ENCODE measurements around the gene PCSK5.
"Not testable (repeated sequence)": the region's sequence is repeated elsewhere in the genome, so short reads cannot be mapped to it uniquely, and the experiment has no call there.

Gene PCSK5

DNA sequence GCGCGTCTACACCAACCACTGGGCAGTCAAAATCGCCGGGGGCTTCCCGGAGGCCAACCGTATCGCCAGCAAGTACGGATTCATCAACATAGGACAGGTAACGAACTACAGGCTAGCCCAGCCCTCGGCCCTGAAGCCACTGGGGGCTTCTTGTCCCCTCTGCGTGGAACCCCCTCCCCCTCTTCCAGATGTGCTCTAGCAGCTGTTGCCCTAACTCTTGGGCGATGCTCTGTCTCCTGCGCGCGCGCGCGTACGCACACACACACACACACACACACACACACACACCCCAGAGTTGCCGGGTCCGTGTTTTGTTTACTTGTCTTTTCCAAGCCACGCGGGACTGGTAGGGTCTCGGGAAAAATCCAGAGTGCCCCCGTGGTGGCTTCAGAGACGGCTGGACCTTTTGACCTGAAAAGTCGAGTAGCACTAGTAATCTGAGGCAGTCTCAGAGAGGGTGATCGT lies 836 bp downstream of the PCSK5 start:
- DNase-seq, result peak; percentile 30

DNA sequence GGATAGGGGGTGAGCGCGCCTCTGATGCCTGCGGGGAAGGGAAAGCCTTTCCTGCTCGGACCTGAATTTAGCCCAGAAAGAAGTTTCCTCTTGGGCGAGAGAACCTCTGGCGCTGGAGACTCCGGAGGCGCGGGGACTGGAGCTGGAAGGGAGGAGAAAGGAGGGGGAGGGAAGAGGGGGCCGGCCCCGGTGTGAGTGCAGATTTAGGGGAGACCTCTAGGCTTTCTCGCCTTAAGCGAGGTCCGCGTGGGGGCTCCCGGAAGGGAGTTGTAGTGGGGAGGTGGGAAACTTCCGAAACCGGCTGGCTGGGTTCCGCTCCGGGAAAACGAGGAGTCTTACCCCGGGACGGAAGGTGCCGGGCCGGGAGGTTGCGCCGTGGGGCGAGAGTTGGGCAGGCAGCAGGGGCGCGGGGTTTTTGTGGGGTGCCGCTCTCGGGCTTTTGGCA lies 1.3 kb downstream of the PCSK5 start:
- DNase-seq, result peak; percentile 8

DNA sequence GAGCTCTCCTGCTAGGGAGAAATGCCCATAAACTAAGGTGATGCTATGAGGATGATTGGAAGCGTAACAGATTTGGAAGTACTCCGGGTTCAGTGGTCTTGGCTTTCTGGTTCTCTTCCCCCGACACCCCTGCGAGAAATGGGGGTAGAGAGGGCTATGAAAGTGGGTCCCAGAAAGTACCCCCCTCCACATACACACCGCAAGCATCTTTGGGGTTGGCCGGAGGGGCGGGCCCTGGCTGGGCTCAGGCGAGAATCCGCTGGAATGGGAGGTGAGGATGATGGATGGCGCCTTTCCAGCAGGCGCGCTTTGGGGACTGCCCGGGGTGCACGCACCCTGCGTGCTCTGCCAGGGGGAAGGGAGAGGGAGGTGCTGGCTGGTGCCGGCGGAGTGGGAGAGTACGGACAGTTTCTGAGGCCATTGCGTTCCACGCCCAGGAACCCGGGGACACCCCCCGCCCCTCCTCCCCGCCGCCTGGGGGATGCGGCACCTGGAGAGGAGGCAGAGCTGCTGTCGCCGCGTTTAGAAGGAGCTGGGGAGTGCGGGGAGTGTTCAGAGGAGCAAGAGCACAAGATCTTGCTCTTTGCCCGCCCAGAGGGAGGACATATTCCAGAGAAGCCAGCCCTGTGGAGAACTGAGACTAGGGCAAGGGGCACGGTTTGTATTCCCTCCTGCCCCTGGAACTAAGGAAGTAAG lies 1.9 kb downstream of the PCSK5 start:
- DNase-seq, result no peak

DNA sequence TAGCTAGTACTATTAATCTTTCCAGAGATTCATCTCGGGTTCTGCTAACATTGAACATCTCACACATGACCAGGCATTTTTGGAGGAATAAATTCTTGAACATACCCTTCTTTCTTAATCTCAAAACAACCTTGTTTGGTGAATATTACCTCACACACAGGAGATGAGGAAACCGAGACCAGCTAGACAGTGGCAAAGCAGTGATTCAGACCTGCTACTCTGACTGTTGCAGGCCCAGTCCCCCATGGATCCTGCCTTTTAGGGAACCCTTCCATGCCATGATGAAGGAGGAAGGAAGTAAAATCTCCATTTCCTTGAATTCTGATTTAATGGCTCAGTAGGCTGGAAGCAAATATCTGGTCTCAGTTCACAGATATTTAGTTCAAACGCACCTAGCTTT lies 2.6 kb downstream of the PCSK5 start:
- no peak for DNase-seq

DNA sequence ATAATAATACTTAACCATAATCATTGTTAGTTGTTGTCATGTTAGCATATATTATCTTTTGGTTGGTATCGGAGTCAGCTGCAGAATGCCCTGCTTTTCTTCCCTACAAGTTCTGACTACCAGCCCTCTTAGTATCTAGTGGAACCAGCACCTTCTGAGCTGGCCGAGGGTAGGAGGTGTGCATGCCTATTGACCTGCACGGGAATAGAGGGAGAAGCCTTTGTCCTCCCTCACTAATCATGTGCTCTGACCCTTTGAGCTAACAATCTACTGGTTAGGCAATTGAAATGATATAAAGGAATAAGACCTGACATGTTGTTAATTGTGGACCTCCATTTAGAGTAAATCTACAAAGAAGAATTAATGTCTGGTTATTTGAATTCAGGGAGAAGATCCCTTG lies 4.1 kb downstream of the PCSK5 start:
- no peak for DNase-seq

DNA sequence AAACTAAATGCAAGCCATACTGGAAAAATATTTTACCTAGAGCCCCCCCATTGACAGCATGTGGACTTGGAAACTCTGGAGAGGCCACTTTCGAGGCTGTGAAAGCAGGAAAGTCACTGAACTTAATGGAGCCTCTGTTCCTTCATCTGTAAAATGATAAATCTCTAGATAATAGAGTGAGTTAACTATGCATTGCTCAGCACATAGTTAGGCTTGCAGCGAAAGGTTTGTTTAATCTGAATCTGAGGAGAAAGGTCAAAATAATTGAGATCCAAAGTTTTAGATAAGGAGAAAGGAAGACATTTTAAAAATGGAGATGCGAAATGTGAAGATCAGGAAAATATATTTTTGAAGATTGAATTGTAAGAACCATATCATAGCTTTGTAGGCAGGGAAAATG lies 4.6 kb downstream of the PCSK5 start:
- DNase-seq, result no peak

DNA sequence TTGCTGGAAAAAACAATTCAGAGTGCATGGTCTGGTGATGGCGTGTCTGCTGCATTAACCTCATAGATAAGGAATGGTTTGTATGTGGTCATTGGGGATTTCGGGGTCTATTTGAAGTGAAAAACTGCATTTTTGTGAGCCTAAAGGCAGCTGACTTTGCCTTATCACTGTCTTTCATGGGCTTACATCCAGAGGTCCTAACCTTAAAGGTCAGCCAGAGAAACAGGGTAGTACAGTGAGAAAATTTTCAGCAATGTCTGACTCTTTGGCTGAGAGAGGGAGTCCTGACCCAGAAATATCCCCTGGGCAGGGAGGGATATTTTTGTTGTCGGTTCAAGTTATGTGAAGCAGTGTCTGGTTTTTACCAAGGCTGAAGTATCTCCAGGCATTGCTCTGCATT lies 5.7 kb downstream of the PCSK5 start:
- no peak for DNase-seq

DNA sequence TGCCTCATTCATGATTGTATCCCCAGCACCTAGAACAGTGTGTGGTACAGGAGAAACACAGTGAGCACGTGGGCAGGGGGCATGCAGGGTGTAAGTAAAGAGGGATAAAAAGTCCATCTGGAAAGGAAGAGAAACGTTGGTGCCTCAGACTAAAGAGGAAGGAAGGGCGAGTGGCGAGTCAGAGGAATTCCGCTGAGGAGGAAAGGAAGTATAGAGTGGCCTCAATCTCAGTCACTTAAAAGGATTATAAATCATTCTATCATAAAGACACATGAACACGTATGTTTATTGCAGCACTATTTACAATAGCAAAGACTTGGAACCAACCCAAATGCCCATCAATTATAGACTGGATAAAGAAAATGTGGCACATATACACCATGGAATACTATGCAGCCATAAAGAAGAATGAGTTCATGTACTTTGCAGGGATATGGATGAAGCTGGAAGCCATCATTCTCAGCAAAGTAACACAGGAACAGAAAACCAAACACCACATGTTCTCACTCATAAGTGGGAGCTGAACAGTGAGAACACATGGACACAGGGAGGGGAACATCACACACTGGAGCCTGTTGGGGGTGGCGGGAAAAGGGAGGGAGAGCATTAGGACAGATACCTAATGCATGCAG lies 10.5 kb downstream of the PCSK5 start:
- not testable (repeated sequence) for DNase-seq

DNA sequence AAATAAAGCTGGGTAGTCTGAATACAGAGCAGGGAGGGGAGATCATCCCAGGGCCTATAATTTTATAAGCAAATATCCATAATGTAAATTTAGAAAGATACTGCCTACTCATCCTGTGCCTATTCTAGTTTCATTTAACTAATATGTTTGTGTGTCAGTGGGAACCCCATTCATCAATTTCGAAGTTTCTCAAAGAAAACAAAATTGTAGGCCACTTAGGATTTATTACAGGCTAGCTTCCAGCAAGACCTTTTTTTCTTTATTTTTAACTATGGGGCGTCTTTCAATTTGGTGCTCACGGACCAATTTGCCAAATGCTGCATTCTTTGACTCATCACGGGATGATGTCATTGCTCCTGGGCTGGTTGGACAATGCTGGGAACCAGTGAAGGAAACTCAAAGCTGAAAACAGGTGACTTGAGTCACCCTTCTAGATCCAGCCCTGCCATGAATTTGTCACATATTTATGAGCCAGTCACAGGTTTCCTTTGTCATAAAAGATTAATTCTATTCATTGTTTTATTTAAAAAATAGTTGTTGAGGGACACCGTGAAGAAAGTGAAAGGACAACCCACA lies 13.4 kb downstream of the PCSK5 start:
- DNase-seq, result no peak

DNA sequence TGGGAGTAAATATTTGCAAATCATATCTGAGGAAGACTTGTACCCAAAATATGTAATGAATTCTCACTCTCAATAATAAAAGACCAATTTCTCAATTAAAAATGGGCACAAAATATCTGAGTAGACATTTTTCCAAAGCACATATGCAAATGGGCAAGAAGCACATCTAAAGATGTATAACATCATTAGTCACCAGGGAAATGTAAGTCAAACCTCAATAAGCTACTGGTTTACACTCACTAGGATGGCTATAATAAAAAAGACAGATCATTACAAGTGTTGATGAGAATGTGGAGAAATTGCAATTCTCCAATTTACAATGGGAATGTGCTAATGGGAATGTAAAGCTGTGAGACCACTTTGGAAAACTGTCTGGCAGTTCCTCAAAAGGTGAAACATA lies 13.9 kb downstream of the PCSK5 start:
- DNase-seq, result no peak

DNA sequence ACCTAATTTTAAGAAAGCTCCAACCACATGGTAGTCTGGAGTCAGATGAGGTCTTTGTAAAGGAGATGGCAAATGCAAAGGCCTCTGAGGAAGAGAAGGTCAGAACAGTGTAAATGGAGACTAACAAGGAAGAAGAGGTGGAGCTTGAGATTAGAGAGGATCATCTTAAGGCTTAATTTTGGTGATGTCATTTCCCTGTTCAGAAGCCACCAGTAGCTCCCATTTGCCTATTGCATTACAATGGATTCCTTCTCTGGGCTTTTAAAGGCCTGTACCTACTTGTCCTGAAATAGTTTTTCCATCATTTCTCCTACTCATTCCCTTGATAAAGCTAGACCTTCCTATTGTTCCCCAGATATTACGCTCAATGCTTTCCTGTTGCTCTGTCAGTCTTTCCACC lies 16.1 kb downstream of the PCSK5 start:
- no peak for DNase-seq

DNA sequence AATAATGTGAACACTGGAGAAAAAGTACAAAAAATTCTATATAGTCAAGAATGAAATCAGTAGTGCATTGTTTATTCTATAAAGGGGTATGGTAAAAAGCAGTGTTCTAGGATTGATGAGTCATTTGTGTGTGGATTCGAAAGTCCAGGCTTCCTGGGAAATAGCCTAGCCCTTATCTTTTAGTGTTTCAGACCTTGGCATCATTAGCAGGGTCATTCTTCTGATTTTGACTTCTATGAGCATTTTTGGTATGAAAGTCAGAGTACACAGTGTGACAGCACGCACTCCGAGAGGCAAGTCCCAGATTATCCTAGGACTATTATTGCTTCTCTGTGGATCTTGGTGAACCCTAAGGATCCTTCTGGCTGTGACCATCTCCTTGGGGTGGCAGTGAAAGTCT lies 16.9 kb downstream of the PCSK5 start:
- DNase-seq, result no peak

DNA sequence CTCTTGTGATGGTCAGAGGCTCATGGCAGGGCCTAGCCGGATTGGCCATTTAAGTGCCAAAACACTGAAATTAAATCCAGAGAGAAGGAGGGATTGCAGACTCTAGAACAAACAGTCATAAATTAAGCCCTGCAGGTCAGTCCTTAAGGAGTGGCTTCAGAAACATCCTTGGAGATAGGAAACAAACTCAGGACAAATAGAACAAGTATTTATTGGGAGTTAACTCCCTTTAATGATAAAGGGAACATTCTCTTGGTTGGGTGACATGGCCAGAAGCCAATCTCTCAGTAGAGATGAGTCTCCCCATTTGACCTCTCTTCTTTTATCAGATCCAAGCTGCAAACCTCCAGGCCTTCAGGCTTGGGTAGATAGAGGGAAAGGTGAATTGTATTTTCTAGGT lies 17.4 kb downstream of the PCSK5 start:
- no peak for DNase-seq

DNA sequence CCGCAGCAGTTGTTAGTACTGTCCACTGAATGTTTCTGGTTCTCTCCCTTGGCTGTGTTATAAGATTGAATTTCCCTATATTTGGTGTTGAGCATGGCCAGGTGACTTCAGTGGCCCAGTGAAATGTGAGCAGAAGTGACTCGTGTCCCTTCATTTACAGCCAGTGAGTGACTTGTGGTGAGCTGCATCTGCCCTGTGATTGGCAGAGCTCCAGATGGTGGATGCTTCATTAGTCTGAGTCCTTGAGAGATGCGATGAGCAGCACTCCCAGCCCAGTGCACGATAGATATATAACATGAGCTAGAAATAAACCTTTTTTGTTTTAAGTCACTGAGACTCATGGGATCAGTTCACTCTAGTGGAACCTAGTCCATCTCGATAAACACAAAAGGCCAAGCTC lies 19.3 kb downstream of the PCSK5 start:
- DNase-seq, result peak; percentile 9

DNA sequence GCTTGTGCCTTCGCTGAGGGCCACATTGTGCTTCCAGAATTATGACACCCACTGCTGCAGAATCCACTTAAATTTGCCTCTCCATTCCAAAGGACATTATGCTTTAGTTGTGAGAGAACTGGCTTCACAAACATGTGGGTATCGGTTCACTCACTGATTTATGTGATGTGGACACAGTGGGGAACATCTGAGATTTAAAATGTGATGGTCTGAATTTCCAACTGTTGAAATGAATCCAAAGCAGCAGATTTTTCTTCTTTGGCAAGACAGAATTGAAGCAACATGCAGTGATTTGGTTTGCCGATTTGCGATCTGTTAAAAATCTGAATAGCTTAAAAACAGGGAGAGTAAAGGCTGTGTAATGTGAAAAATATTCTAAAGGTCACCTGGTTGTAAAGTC lies 20.3 kb downstream of the PCSK5 start:
- DNase-seq, result no peak

DNA sequence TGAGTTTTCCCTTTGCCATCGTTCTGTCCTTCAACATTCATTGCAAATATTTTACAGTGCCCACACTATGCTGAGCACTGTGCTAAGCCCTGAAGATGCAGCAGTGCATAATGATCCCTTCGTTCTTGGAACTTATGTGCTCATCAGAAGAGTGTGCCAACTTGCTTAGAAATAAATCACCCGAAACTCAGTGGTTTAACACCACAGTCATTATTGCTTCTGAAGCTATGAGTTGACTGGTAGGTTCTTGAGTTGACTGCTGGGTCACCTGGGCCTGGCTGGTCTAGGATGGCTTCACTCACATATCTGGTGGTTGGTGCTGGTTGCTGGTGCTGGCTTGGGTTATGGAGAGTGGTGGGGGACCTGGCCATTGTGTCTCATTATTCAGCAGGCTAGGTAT lies 20.9 kb downstream of the PCSK5 start:
- DNase-seq, result no peak

DNA sequence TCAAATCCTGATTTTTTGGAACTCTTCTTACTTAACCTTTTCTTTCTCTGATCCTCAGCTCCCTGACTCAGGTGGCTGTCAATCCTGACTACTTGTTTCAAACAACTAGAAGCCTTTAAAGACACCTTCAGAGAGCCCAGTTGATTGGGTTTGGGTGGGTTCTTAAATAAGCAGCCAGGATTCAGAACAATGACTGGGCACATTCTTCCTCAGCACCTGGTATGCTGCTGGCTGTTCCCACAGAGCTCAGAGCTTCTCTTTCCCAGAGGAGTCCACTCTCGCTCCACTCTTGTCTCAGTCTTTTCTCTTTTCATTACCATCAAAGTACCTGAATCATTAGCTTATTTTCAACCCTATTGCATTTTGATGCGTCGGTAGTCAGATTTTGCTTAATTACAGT lies 22.5 kb downstream of the PCSK5 start:
- DNase-seq, result no peak

DNA sequence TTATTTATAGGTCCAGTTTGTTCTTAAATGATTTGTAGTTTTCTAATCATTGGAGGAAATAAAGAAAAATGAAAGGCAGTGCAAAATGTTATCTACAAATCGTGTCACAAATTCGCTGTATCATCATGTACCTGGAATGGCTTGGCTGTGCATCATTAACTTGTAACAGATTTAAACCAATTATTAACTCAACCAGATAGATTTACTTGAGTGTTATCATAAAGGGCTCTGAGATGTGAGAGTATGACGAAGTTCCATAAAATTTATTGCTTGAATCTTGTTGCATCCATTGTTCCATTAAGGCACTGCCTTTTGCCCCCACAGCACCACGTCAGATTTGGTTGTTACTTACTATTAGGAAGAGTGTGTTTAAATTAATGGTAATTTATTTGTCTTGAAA lies 23.5 kb downstream of the PCSK5 start:
- no peak for DNase-seq

DNA sequence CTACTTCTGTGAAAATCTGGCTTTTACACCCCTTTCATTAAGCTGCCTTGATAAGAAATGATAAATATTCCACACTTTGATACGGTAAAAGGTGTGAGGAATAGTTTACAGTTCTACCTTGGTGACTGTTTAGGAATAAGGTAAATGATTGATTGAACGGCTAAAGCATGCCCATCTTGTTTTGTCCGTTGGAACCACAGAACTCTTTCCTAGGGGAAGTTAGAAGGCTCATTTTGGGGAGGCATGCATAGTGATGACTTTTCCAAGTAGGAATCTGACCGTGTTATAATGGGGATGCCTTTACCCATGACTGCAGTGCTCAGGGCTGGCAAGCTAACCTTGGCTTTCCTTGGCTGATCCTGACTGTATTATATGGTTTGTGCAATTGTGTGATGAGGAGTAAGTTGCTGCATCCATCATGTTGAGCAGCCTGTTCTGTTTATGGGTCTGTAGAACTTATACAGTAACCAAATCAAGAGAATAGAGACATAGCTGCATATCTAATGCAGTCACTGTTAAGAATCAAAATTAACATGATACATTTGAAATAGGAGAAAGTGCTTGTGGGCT lies 24.5 kb downstream of the PCSK5 start:
- DNase-seq, result no peak

DNA sequence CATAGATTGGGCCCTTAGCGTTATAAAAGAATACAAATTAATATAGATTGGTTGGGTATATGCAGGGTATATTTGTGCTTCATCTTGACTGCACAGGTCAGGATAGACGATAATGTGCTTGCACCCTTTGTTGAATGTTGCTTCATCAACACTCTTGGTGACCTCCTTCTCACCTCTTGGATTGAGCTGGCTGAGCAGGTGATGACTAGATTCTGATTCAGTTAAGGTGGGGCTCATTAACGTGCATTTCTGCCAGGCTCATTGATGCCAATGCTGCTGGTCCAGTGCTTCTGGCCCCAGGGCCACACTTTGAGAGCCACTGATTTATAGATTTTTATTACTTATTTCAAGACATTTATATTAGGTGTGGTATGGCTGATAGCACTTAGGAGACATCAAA lies 27.7 kb downstream of the PCSK5 start:
- no peak for DNase-seq

DNA sequence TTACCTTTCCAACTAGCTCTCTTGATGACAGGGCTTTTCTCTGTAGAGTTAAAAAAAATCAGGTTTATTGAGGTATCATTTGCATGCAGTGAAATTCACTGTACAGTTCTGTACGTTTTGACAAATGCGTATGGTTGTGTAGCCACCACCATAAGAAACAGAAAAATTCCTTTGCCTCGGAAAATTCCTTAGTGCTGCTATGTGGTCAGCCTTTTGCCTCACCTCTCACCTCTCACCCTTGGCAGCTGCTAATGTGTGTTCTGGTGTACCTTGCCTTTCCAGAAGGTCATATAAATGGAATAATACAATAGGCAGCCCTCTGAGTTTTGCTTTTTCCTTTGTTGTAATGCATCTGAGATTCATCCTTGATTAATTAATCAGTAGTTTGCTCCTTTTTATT lies 28.4 kb downstream of the PCSK5 start:
- DNase-seq, result no peak

DNA sequence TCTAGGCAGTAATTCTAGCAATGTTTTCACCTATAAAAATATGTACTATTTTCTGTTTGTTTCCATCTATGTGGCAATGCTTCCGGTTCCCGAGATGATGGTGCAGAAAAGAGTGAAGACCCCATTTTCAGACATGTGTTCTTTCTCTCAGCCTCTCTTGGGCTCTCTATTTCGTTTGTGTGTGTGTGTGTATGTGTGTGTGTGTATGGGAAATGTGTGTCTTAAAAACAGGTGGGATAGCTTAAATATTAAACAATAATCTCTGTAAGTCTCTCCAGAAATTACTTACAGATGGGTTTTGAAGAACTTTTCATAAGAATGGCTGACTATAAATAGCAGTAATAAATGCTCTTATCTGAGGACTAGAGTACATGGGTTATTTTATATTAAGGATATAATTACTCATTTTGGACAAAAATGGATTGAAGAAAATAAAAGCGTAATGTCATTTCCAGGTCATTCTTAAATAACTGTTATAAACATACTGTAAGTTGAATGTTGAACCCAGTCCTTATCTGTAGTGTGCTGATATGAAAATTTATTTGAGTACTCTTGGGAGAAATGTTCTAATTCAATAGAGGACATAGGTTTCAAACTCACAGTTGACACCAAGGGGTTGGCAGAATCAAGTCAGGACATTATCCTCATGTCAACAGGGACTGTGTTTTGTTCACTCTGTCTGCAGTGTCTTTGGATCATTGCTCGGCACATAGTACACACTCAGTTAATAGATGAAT lies 31.1 kb downstream of the PCSK5 start:
- DNase-seq, result no peak

DNA sequence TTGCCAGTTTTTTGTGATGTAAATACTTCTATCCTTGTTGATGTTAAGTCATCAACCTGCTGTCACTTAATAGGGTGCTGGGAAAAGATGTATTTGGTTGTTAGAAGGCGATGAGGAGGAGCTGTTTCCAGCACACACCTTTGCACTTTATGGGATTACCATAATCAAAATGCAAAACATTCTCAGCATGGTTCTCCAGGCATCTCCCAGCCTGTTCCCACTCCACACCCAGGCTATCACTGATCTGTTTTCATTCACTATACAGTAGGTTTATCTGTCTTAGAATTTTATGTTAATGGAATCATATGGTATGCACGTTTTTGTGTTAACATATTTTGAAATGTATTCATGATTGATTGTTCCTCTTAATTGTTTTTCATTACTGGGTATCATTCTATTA lies 35.9 kb downstream of the PCSK5 start:
- no peak for DNase-seq

DNA sequence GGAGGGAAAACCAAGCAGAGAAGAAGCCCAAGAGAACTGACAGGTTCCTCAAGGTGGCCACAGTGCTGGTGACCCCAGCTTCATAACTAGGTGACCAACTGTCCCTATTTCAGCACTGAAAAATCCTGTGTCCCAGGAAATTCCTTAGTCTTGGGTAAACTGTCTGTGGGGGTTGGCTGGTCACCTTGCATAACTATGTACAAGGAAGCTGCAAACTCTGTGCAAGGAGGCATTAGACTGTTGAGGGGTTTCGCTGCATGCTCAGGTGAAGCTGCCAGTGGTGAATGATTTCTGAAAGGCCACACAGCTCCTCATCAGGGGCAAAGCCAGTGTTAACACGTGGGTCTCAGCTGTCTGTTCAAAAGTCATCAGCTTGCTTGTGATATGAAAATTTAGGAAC lies 36.9 kb downstream of the PCSK5 start:
- no peak for DNase-seq
